Stimulated activated CD4-positive, alpha-beta T cell treated with anti-CD3 and anti-CD28 coated beads, Interleukin-1b, Interleukin-23, amount 100 ng/mL, for 48 hours (primary cell): ENCODE data around the gene GRM4.
"Not testable (repeated sequence)": the region's sequence is repeated elsewhere in the genome, so short reads cannot be mapped to it uniquely, and the experiment has no call there.

Experiments
- DNase-seq: peaks from one replicate; pipeline ENCODE4 v3.0.0-alpha.2; 2020

GRM4 gene

DNA sequence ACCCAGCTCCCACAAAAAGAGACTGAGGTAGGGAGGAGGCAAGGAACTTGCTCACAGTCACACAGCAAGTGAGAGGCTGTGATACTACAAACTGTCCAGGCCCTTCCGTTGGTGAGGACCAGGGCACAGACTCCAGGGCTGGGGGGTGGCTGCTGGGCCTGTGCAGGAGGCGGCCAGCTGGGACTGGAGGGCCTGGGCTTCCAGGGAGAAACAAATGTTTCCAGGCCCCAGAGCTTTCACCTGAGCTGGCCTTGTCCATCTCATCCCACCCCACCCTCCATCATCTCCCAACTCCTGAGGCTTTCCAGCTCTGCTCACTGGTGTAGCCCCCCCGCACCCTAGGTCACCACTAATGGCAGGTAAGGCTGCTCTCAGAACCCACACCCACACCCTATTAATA is 86.0 kb downstream of the GRM4 start:
- DNase-seq = no peak

DNA sequence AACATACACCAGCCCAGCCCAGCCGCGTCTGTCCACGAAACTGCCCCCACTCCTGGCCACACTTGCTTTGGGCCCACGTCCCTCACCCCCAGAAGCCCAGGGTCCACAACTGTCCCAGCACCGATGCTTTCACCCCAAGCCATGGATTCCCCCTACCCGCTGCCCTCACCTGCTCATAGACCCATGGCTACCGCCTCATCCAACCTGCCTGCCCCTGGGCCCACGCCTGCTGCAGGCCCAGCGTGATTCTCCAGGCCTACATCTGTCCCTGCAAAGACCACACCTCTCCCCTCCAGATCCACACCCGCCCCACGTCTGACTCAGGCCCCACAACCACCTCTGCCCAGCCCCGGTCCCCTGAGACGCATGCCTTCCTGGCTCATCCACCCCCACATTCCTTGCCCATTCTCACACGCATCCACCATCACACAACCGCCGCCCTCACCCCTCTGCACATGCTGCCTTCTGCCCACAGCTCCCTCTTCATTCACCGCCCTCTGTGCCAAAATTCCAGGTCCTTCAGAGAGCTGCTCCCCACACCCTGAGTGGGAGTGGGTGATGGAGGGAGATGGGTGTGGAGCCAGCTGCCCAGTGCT is 86.7 kb downstream of the GRM4 start:
- DNase-seq = no peak

GRCh38 chr6:34057790-34058189 is 88.1 kb downstream of the GRM4 start:
- DNase-seq = no peak

DNA sequence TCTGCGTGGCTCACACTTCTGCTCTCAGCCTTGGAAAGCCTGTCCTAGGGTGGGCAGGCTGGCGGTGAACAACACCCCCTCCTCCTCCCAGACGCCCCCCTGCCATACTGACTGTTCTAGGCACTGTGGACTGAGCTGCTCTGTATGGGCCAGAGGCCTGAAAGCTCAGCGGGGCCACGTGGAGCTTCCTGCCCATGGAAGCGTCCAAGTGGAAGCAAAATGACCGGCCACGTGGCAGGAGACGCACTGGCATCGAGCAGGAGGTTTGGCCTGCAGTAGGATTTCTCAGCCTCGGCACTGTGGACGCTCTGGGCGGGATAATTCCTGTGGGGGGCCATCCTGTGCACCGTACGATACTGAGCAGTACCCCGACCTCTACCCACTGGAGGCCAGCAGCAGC is 88.7 kb downstream of the GRM4 start:
- no peak for DNase-seq

DNA sequence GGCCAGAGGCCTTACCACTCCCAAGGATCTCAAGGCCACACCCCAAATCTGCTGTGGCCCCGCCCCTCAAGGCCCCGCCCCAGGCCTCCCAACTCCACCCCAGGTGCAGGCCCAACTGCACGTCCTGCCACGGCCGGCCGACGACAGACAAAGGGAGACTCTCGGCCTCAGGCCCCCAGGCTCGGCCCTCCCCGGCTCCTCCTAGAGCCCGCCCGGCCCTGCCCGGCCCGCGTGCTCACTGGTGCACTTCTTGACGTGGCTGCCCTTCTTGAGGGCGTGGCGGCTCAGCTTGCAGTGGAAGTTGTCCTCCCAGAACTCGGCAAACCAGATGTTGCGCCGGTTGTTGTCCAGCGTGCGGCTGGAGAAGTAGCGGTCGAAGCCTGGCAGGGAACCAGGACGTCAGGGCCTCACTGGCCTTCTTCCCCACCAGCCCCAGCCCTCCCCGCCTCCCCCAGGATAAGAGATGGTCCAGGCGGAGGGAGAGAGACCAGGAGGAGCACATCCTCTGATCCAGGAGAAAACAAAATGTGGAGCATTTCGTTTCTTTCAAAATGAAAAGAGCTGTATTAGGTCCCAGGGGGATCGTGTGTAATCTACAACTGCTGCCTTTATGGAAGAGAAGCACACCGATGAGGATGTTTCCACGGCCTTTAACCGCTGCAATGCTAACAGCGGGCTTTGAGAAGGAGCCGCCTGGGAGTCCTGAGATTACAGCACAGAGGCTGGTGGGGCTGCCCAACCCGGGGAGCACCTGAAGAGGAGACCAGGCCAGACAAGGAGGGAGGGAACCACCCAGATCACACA is 89.4 kb downstream of the GRM4 start:
- no peak for DNase-seq

DNA sequence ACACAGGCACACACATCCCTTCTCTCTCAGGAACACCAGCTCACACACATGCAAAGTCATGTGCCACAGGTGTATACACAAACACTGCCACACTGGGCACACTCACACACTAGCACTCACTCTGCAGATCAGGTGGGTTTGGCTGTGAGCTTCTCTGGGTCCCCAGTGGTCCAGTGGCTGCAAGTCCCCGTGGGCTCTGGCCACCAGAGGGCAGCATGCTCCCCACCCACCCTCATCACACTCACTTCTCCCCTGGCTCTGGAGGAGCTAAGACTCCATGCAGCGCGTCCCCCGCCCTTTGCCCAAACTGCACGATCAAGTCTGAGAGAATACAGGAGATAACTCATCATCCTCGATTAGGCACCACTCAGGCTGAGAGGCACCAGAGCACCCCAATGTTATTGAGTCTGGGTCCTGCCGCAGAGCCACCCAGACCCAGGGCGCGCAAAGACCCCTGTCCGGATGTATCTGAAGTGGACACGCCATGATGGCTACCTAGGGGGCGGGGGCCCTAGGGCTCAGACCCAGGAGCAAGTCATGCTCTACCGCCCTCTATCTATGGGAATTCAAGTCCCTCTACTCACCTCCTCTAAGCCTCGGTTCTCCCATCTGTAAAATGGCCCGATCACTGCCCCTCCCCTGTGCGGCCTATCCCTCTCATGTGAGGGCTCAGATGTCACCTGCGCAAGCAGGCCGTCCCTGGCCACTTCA is 90.5 kb downstream of the GRM4 start:
- peak; percentile 63 for DNase-seq

DNA sequence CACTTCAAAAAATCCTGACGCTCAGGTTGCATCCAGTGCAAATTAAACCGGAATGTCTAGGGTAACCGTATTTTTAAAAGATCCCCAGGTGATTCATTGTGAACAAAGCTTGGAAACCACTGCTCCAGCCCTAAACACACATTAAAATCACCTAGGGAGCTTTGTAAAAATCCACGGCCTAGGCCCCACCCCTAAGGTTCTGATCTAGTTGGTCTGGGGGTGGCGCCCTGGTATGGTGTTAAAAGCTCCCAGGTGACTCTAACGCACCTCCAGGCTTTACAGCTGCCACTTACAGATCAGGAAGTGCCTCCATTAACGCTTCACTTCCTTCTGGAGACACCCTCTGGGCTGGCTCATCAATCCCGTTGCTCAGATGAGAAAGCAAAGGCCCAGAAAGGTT is 92.2 kb downstream of the GRM4 start:
- no peak for DNase-seq

DNA sequence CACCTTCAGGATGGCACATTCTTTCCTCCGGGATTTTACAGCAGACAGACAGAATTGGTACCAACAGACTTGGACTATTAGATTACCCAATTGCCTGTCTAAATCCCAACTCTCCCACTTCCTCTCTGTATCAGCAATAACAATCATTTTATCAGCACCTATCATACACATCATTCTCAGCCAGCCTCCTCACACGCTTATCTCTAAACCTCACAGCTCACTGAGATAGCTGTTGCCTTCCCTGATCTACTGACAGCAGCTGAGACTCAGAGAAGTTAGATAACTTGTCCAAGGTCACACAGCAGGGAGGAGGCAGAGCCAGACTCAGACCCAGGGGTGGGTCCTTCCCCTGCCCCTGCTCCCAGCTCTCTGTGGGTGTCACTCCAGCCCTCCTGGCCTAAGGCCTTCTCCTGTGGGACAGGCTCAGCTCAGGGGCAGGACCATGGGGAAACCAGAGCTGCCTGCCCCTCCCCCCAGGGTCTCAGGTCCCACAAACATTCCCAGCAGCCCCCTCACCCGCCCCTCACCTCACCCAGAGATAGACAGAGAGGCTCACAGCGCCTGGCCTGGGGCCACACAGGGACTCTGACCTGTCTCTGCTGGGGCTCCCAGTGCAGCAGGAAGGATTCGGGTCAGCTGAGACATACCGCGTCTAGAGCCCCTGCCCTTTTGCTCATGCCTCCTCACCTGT is 92.8 kb downstream of the GRM4 start:
- DNase-seq = no peak

- DNase-seq = no peak
Measured at GRCh38 chr6:34052071-34052825, 93.6 kb downstream of the GRM4 start.

GRCh38 chr6:34051331-34051919 is 94.5 kb downstream of the GRM4 start:
- no peak for DNase-seq

- DNase-seq = no peak
Measured at GRCh38 chr6:34050691-34051090, 95.2 kb downstream of the GRM4 start.

- DNase-seq = no peak
Measured at GRCh38 chr6:34049395-34050342, 96.2 kb downstream of the GRM4 start.

GRCh38 chr6:34047913-34048867 is 97.7 kb downstream of the GRM4 start:
- DNase-seq = no peak

DNA sequence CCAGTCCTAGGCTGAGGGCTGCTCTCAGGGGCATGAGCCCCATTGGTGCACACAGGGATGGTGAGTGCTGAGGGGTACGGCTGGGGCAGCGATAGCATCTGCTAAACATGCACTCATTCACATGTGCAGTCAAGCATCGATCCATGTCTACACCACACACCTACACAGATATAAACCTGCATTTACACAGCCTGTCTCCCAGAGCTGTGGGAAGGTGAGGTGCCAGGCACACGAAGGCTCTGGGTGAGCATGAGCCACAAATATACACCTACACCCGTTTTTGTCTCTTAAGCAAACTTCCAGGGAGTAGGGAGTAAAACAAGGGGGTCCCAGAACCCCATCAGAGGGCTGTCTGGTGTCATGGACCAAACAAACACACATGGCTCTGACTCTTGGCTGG is 99.3 kb downstream of the GRM4 start:
- DNase-seq = no peak

GRCh38 chr6:34045771-34046170 is 100.1 kb downstream of the GRM4 start:
- no peak for DNase-seq

GRCh38 chr6:34044945-34045595 is 100.8 kb downstream of the GRM4 start:
- no peak for DNase-seq

GRCh38 chr6:34043359-34043758 is 102.5 kb downstream of the GRM4 start:
- DNase-seq = no peak

GRCh38 chr6:34041998-34042397 is 103.9 kb downstream of the GRM4 start:
- DNase-seq = not testable (repeated sequence)

- no peak for DNase-seq
Measured at GRCh38 chr6:34041385-34041784, 104.5 kb downstream of the GRM4 start.
